Mesothelial cell of epicardium (in vitro differentiated cells): Measurements from ENCODE around the gene TMED4. TPM values are rescaled to one million over a fixed set of nuclear protein-coding genes. Genes with fewer than 3 reads are reported as not detected.
A peak's percentile ranks its signal among the peaks of the same experiment; 100 is the strongest.

Experiments
- DNase-seq, 2 experiments: peaks; one replicate each; pipeline ENCODE4 v3.0.0; 2021; ENCODE audit warnings: low spot score in 2 of 2; ENCODE audit not compliant: unreplicated experiment in 2 of 2
- H3K27ac Mint-ChIP-seq: 2 replicates; pipeline ENCODE4 v1.8.0; 2021; ENCODE audit warnings: mixed read lengths
- H3K27me3 Mint-ChIP-seq: 2 replicates; pipeline ENCODE4 v1.8.0; 2021; ENCODE audit warnings: low read depth, mixed read lengths
- H3K36me3 Mint-ChIP-seq: 2 replicates; pipeline ENCODE4 v1.8.0; 2021; ENCODE audit warnings: mixed read lengths
- H3K4me1 Mint-ChIP-seq: 2 replicates; pipeline ENCODE4 v1.8.0; 2021; ENCODE audit warnings: mixed read lengths
- H3K4me3 Mint-ChIP-seq: 2 replicates; pipeline ENCODE4 v1.8.0; 2021; ENCODE audit warnings: mild to moderate bottlenecking, moderate library complexity, mixed read lengths
- H3K9me3 Mint-ChIP-seq: 2 replicates; pipeline ENCODE4 v1.8.0; 2021; ENCODE audit warnings: mixed read lengths
- CTCF ChIP-seq: fragments of 200-600 bp; sonication (generic); IDR thresholded peaks from one replicate; pipeline ENCODE4 v1.5.0; 2021; ENCODE audit warnings: antibody characterized with exemption; ENCODE audit not compliant: unreplicated experiment
- total RNA-seq: library from RNA; stranded (reverse); gene quantifications from 3 replicates; pipeline ENCODE4 v1.2.1, GENCODE V29; 2021

Gene TMED4
- total RNA-seq, 1 donor from 2014 or later, result 97.0 TPM

- Mint-ChIP-seq H3K36me3 (peaks cover 25% of the 10 kb centered on the region), H3K9me3 (no peaks in the 10 kb centered on the region), H3K4me3 (peak overlapping the region; percentile 98), H3K27me3 (no peaks in the 10 kb centered on the region), H3K4me1 (peaks cover 30% of the 10 kb centered on the region), H3K27ac (peak overlapping the region; percentile 98)
- TF ChIP-seq CTCF, result no peak
- no peak for DNase-seq
Measured at GRCh38 chr7:44575054-44575453, 7.0 kb downstream of the TMED4 start.

GRCh38 chr7:44574287-44574872 is 7.7 kb downstream of the TMED4 start:
- no peak for TF ChIP-seq CTCF
- no peak for DNase-seq
- Mint-ChIP-seq H3K27ac (peak overlapping the region; percentile 98), H3K4me1 (peaks cover 27% of the 10 kb centered on the region), H3K27me3 (no peaks in the 10 kb centered on the region), H3K9me3 (no peaks in the 10 kb centered on the region), H3K36me3 (peaks cover 25% of the 10 kb centered on the region), H3K4me3 (peak overlapping the region; percentile 98)

- Mint-ChIP-seq H3K27ac (peak within 1 kb of the TSS; percentile 98), H3K9me3 (no peaks in the 10 kb centered on the region), H3K4me1 (peaks cover 27% of the 10 kb centered on the region), H3K36me3 (peaks cover 28% of the 10 kb centered on the region), H3K4me3 (peak within 1 kb of the TSS; percentile 98), H3K27me3 (no peaks in the 10 kb centered on the region)
- no peak for TF ChIP-seq CTCF
- DNase-seq, result peak; percentile 87 to 88
Measured at GRCh38 chr7:44573464-44574286, 8.4 kb downstream of the TMED4 start, which contains the start of gene DDX56. Gene DDX56, minus strand, starts transcription at chr7:44573908. Its CDS starts 13 bp downstream, at chr7:44573895.

- DNase-seq, result no peak
- Mint-ChIP-seq H3K4me1 (peaks cover 27% of the 10 kb centered on the region), H3K36me3 (peaks cover 27% of the 10 kb centered on the region)
Measured at GRCh38 chr7:44572771-44573170, 9.3 kb downstream of the TMED4 start.

GRCh38 chr7:44569959-44570358 is 12.1 kb downstream of the TMED4 start:
- DNase-seq, result no peak
- no peak for TF ChIP-seq CTCF
- Mint-ChIP-seq H3K4me3 (no peak overlapping the region), H3K9me3 (no peaks in the 10 kb centered on the region), H3K36me3 (peaks cover 30% of the 10 kb centered on the region), H3K27me3 (no peaks in the 10 kb centered on the region), H3K4me1 (peaks cover 22% of the 10 kb centered on the region), H3K27ac (no peak overlapping the region)

More at GRCh38 chr7:44572771-44573170, 9.3 kb downstream of the TMED4 start:
- Mint-ChIP-seq H3K27me3 (no peaks in the 10 kb centered on the region), H3K9me3 (no peaks in the 10 kb centered on the region), H3K27ac (peak overlapping the region; percentile 98), H3K4me3 (peak overlapping the region; percentile 98)
- TF ChIP-seq CTCF, result no peak
